Mesothelial cell of epicardium (in vitro differentiated cells): Measurements from ENCODE around the gene SLC4A2. TPM values are rescaled to one million over a fixed set of nuclear protein-coding genes. Genes with fewer than 3 reads are reported as not detected.

ENCODE experiments used
- DNase-seq, 2 experiments: peaks; one replicate each; pipeline ENCODE4 v3.0.0; 2021; ENCODE audit warnings: low spot score in 2 of 2; ENCODE audit not compliant: unreplicated experiment in 2 of 2
- H3K27ac Mint-ChIP-seq: 2 replicates; pipeline ENCODE4 v1.8.0; 2021; ENCODE audit warnings: mixed read lengths
- H3K27me3 Mint-ChIP-seq: 2 replicates; pipeline ENCODE4 v1.8.0; 2021; ENCODE audit warnings: low read depth, mixed read lengths
- H3K36me3 Mint-ChIP-seq: 2 replicates; pipeline ENCODE4 v1.8.0; 2021; ENCODE audit warnings: mixed read lengths
- H3K4me1 Mint-ChIP-seq: 2 replicates; pipeline ENCODE4 v1.8.0; 2021; ENCODE audit warnings: mixed read lengths
- H3K4me3 Mint-ChIP-seq: 2 replicates; pipeline ENCODE4 v1.8.0; 2021; ENCODE audit warnings: mild to moderate bottlenecking, moderate library complexity, mixed read lengths
- H3K9me3 Mint-ChIP-seq: 2 replicates; pipeline ENCODE4 v1.8.0; 2021; ENCODE audit warnings: mixed read lengths
- total RNA-seq: library from RNA; stranded (reverse); gene quantifications from 3 replicates; pipeline ENCODE4 v1.2.1, GENCODE V29; 2021
- TF ChIP-seq, protein P1 (sequence below): fragments of 200-600 bp; sonication (generic); IDR thresholded peaks from one replicate; pipeline ENCODE4 v1.5.0; 2021; ENCODE audit warnings: antibody characterized with exemption; ENCODE audit not compliant: unreplicated experiment

Gene SLC4A2
- total RNA-seq, 1 donor from 2014 or later, result 243 TPM

GRCh38 chr7:151100921-151101320 is 41.5 kb downstream of the SLC4A2 start:
- Mint-ChIP-seq H3K9me3 (no peaks in the 10 kb centered on the region), H3K36me3 (peaks cover 4% of the 10 kb centered on the region), H3K4me3 (no peak overlapping the region), H3K4me1 (peaks cover 13% of the 10 kb centered on the region), H3K27ac (no peak overlapping the region), H3K27me3 (no peaks in the 10 kb centered on the region)
- TF ChIP-seq, protein P1, sequence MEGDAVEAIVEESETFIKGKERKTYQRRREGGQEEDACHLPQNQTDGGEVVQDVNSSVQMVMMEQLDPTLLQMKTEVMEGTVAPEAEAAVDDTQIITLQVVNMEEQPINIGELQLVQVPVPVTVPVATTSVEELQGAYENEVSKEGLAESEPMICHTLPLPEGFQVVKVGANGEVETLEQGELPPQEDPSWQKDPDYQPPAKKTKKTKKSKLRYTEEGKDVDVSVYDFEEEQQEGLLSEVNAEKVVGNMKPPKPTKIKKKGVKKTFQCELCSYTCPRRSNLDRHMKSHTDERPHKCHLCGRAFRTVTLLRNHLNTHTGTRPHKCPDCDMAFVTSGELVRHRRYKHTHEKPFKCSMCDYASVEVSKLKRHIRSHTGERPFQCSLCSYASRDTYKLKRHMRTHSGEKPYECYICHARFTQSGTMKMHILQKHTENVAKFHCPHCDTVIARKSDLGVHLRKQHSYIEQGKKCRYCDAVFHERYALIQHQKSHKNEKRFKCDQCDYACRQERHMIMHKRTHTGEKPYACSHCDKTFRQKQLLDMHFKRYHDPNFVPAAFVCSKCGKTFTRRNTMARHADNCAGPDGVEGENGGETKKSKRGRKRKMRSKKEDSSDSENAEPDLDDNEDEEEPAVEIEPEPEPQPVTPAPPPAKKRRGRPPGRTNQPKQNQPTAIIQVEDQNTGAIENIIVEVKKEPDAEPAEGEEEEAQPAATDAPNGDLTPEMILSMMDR, result no peak
- no peak for DNase-seq

DNA sequence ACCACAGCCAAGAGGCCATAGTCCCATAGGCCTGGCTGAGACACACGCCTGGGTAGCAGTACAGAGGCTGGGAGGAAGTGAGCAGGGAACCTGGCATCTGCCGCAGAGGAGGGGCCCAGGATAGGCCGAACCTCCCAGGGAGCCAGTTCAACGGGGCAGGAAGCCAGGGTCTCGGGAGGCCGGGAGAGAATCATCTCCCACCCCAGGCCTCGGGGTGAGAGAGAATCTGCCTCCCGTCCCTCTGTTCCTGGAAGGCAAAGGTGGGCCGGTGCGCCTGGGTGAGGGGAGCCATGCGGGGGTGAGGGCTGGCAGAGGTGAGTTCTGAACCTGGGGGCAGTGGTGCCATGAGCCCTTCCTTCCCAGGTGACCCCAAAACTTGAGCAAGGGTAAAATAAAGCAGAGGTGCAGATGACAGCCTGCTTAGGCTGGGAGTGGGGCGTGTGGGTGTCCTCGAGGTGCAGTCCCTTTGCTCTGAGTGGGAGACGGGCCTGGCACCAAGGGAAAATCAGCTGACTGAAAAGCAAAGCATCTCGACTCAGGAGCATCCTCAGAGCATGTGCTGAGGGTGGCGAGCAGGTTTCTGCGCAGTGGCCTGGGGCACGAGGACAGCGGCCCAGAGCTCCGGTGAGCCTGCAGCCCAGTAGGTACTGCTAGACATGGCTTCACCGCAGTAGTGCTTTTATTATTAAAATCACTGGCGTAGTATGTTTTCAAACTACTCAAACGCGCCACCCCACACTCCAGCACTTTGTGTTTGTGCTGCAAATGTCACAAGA is 42.4 kb downstream of the SLC4A2 start:
- TF ChIP-seq, protein P1, result no peak
- no peak overlapping the region for H3K4me3 Mint-ChIP-seq
- no peaks in the 10 kb centered on the region for H3K9me3 Mint-ChIP-seq
- no peak overlapping the region for H3K27ac Mint-ChIP-seq
- H3K27me3 Mint-ChIP-seq, result no peaks in the 10 kb centered on the region
- H3K4me1 Mint-ChIP-seq, result peaks cover 19% of the 10 kb centered on the region
- no peak for DNase-seq
- H3K36me3 Mint-ChIP-seq, result peaks cover 3% of the 10 kb centered on the region

GRCh38 chr7:151102991-151103390 is 43.6 kb downstream of the SLC4A2 start:
- Mint-ChIP-seq H3K4me3 (no peak overlapping the region), H3K36me3 (no peaks in the 10 kb centered on the region), H3K27ac (no peak overlapping the region), H3K4me1 (peaks cover 19% of the 10 kb centered on the region), H3K9me3 (no peaks in the 10 kb centered on the region), H3K27me3 (no peaks in the 10 kb centered on the region)
- no peak for DNase-seq
- TF ChIP-seq, protein P1, result no peak

GRCh38 chr7:151103973-151104372 is 44.6 kb downstream of the SLC4A2 start:
- H3K4me3 Mint-ChIP-seq, result no peak overlapping the region
- TF ChIP-seq, protein P1, result no peak

GRCh38 chr7:151104411-151105235 is 45.2 kb downstream of the SLC4A2 start:
- Mint-ChIP-seq H3K36me3 (no peaks in the 10 kb centered on the region), H3K4me1 (peaks cover 19% of the 10 kb centered on the region), H3K27me3 (no peaks in the 10 kb centered on the region), H3K27ac (peak overlapping the region; percentile 79), H3K4me3 (no peak overlapping the region), H3K9me3 (no peaks in the 10 kb centered on the region)
- TF ChIP-seq, protein P1, result no peak
- DNase-seq, result no peak

More at GRCh38 chr7:151103973-151104372, 44.6 kb downstream of the SLC4A2 start:
- Mint-ChIP-seq H3K27me3 (no peaks in the 10 kb centered on the region), H3K27ac (no peak overlapping the region), H3K36me3 (no peaks in the 10 kb centered on the region), H3K9me3 (no peaks in the 10 kb centered on the region), H3K4me1 (peaks cover 19% of the 10 kb centered on the region)
- no peak for DNase-seq
